HL-60/S4 treated with phorbol 12-myristate 13-acetate at 8.2 ng/mL for 4 days and 3 days (cell line): ENCODE data around the gene CNP.

Experiments used
- in situ Hi-C: fragments of 300-500 bp; cut with MboI; formaldehyde crosslinking; loops from 2 replicates; pipeline ENCODE4 v1.15.0; 2022; ENCODE audit warnings: low sequenced_read_pairs

CNP gene

GRCh38 chr17:42026857-42027589 lies 60.4 kb downstream of the CNP start:
- in situ Hi-C loops, result no loop called here
